Measurements from ENCODE around the gene TTC28. TPM values are rescaled to one million over a fixed set of nuclear protein-coding genes. Genes with fewer than 3 reads are reported as not detected.

The TTC28 gene
- total RNA-seq, 8 experiments from 2014 or later: 19.2 to 51.4 (median 26.6) TPM

DNA sequence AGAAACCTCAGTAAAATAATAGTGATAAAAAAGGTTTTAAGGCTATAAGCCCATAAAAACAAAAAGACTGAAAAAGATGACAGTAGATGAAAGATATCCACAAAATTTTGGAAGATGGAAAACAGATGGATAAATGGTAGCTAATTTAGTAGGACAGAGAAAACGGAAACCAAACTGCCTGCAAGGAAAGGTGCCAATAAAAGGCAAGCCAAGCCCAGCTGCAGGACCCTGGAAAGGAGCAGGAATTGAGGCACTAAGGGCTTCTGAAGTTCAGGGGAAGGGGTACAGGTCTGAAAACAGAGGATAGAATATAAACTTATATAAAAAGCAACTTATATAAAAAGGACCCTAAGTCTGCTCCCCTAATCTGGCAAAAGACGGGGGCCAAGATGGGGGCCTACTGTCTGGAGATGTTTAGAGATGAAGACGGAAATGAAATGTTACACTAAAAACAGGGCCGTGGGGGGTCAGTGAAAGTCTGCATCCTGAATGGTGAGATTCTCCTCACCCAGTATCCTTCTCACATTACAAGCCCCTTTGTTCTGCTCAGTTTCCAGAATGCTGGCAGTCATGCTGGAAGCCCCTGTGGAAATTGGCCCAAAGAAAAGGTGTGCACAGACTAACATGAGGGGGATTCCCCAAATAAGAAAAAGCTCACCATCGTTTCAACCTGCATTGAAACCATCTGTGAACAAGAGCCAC, 491.3 kb downstream of the TTC28 start:
- 12 to 80% (median 50%) methylated on average over 1 to 5 of the region's 5 CpGs; no CpG with 5 or more reads in 1 of the 10 experiments for WGBS, 10 experiments
- in situ Hi-C loops (cut with MboI; ENCODE audit: low pct_unique_long_range_greater_than_20kb in 2 of 9, low sequenced_read_pairs in 9 of 9, unreplicated experiment in 9 of 9): no loop called here
- no peak overlapping the region for H3K27ac ChIP-seq
- no peak for ATAC-seq (replicated peaks in 6 of 8)
- H3K4me1 ChIP-seq (replicated peaks in 1 of 2): peaks cover 0 to 6% of the 10 kb centered on the region in 2 donors
- H3K4me3 ChIP-seq: no peak overlapping the region

DNA sequence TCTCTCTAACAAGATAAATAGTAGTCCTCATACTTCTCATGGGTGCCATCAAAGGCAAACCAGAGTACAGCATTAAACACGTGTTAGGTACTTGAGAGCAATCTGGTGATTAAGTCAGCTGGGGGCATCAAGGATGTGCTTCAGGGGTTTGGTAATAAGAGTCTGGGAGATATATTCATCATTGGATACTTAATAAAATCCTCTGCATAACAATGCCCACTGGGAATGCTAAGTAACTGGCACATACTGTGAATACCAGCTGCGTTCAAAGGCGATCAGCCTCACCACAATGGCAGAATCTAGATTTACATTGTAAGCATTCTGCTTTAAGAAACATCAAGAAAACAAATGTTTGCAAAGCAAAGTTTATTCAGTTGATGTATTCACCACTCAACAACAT, 492.0 kb downstream of the TTC28 start:
- no peak overlapping the region for H3K4me3 ChIP-seq
- peak in 3 of 8 experiments; percentile 6 to 36 (median 29) for ATAC-seq (replicated peaks in 6 of 8)
- H3K4me1 ChIP-seq (replicated peaks in 1 of 2): peaks cover 0 to 6% of the 10 kb centered on the region in 2 donors
- H3K27ac ChIP-seq: no peak overlapping the region
- in situ Hi-C loops (cut with MboI; ENCODE audit: low pct_unique_long_range_greater_than_20kb in 2 of 9, low sequenced_read_pairs in 9 of 9, unreplicated experiment in 9 of 9): no loop called here
- 0 to 94% (median 88%) methylated on average over 2 to 3 of the region's 3 CpGs; no CpG with 5 or more reads in 4 of the 10 experiments for WGBS, 10 experiments

- Histone ChIP-seq H3K4me3 (no peak overlapping the region), H3K4me1 (replicated peaks in 1 of 2) (peaks cover under 1 to 5% of the 10 kb centered on the region in 2 donors), H3K27ac (no peak overlapping the region)
- 60 to 100% (median 86%) methylated on average over 1 to 3 of the region's 3 CpGs; no CpG with 5 or more reads in 1 of the 10 experiments for WGBS, 10 experiments
- in situ Hi-C loops (cut with MboI; ENCODE audit: low pct_unique_long_range_greater_than_20kb in 2 of 9, low sequenced_read_pairs in 9 of 9, unreplicated experiment in 9 of 9): no loop called here
- ATAC-seq (replicated peaks in 6 of 8): no peak
Measured at GRCh38 chr22:28186641-28187040, 493.0 kb downstream of the TTC28 start.

GRCh38 chr22:28185130-28185529, 494.5 kb downstream of the TTC28 start:
- H3K4me1 ChIP-seq (replicated peaks in 1 of 2): peaks cover 0 to 14% of the 10 kb centered on the region in 2 donors
- H3K4me3 ChIP-seq: no peak overlapping the region
- 88 to 100% (median 95%) methylated on average over 2 to 4 of the region's 4 CpGs for WGBS, 10 experiments
- in situ Hi-C loops (cut with MboI; ENCODE audit: low pct_unique_long_range_greater_than_20kb in 2 of 9, low sequenced_read_pairs in 9 of 9, unreplicated experiment in 9 of 9): no loop called here
- no peak for ATAC-seq (replicated peaks in 6 of 8)
- no peak overlapping the region for H3K27ac ChIP-seq

- Histone ChIP-seq H3K4me3 (no peak overlapping the region), H3K27ac (no peak overlapping the region), H3K4me1 (replicated peaks in 1 of 2) (peaks cover 0 to 14% of the 10 kb centered on the region in 2 donors)
- no peak for ATAC-seq (replicated peaks in 6 of 8)
- in situ Hi-C loops (cut with MboI; ENCODE audit: low pct_unique_long_range_greater_than_20kb in 2 of 9, low sequenced_read_pairs in 9 of 9, unreplicated experiment in 9 of 9): no loop called here
- 73 to 100% (median 97%) methylated on average over 1 to 4 of the region's 4 CpGs; no CpG with 5 or more reads in 1 of the 10 experiments for WGBS, 10 experiments
Measured at GRCh38 chr22:28183078-28183860, 496.4 kb downstream of the TTC28 start.

GRCh38 chr22:28180804-28181731, 498.6 kb downstream of the TTC28 start:
- peaks cover 0 to 14% of the 10 kb centered on the region in 2 donors for H3K4me1 ChIP-seq (replicated peaks in 1 of 2)
- H3K27ac ChIP-seq: no peak overlapping the region
- ATAC-seq (replicated peaks in 6 of 8): peak in 3 of 8 experiments; percentile 47 to 69 (median 60)
- H3K4me3 ChIP-seq: no peak overlapping the region
- 60 to 100% (median 89%) methylated on average over 1 of the region's 1 CpG; no CpG with 5 or more reads in 3 of the 10 experiments for WGBS, 10 experiments
- in situ Hi-C loops (cut with MboI; ENCODE audit: low pct_unique_long_range_greater_than_20kb in 2 of 9, low sequenced_read_pairs in 9 of 9, unreplicated experiment in 9 of 9): no loop called here

GRCh38 chr22:28179392-28179791, 500.2 kb downstream of the TTC28 start:
- in situ Hi-C loops (cut with MboI; ENCODE audit: low pct_unique_long_range_greater_than_20kb in 2 of 9, low sequenced_read_pairs in 9 of 9, unreplicated experiment in 9 of 9): no loop called here
- no peak overlapping the region for H3K4me3 ChIP-seq
- no peak for ATAC-seq (replicated peaks in 6 of 8)
- H3K27ac ChIP-seq: no peak overlapping the region
- WGBS, 10 experiments: 90 to 100% methylated on average over 1 to 2 of the region's 4 CpGs; no CpG with 5 or more reads in 8 of the 10 experiments
- H3K4me1 ChIP-seq (replicated peaks in 1 of 2): peaks cover 0 to 14% of the 10 kb centered on the region in 2 donors

- ATAC-seq (replicated peaks in 6 of 8): no peak
- H3K27ac ChIP-seq: no peak overlapping the region
- H3K4me3 ChIP-seq: no peak overlapping the region
- H3K4me1 ChIP-seq (replicated peaks in 1 of 2): peaks cover 26 to 35% of the 10 kb centered on the region in 2 donors
- 27 to 100% (median 90%) methylated on average over 1 to 4 of the region's 4 CpGs for WGBS, 10 experiments
- in situ Hi-C loops (cut with MboI; ENCODE audit: low pct_unique_long_range_greater_than_20kb in 2 of 9, low sequenced_read_pairs in 9 of 9, unreplicated experiment in 9 of 9): no loop called here
Measured at GRCh38 chr22:28175730-28176492, 503.7 kb downstream of the TTC28 start.

GRCh38 chr22:28174509-28174908, 505.1 kb downstream of the TTC28 start:
- ATAC-seq (replicated peaks in 6 of 8): no peak
- in situ Hi-C loops (cut with MboI; ENCODE audit: low pct_unique_long_range_greater_than_20kb in 2 of 9, low sequenced_read_pairs in 9 of 9, unreplicated experiment in 9 of 9): no loop called here
- 85 to 100% (median 97%) methylated on average over 1 to 4 of the region's 4 CpGs; no CpG with 5 or more reads in 1 of the 10 experiments for WGBS, 10 experiments

GRCh38 chr22:28172892-28173670, 506.6 kb downstream of the TTC28 start:
- in situ Hi-C loops (cut with MboI; ENCODE audit: low pct_unique_long_range_greater_than_20kb in 2 of 9, low sequenced_read_pairs in 9 of 9, unreplicated experiment in 9 of 9): no loop called here
- peak; percentile 40 to 92 (median 82) for ATAC-seq (replicated peaks in 6 of 8)
- Histone ChIP-seq H3K4me1 (replicated peaks in 1 of 2) (peaks cover 32 to 34% of the 10 kb centered on the region in 2 donors), H3K4me3 (no peak overlapping the region), H3K27ac (peak overlapping the region; percentile 12 to 20)
- WGBS, 10 experiments: 0 to 58% (median 39%) methylated on average over 1 to 4 of the region's 4 CpGs

More at GRCh38 chr22:28174509-28174908, 505.1 kb downstream of the TTC28 start:
- Histone ChIP-seq H3K4me1 (replicated peaks in 1 of 2) (peaks cover 32 to 34% of the 10 kb centered on the region in 2 donors), H3K27ac (no peak overlapping the region), H3K4me3 (no peak overlapping the region)

- Histone ChIP-seq H3K27ac (peak overlapping the region; percentile 6 to 56), H3K4me3 (no peak overlapping the region), H3K4me1 (replicated peaks in 1 of 2) (peaks cover 32 to 34% of the 10 kb centered on the region in 2 donors)
- peak in 1 of 8 experiments; percentile 7 for ATAC-seq (replicated peaks in 6 of 8)
- in situ Hi-C loops (cut with MboI; ENCODE audit: low pct_unique_long_range_greater_than_20kb in 2 of 9, low sequenced_read_pairs in 9 of 9, unreplicated experiment in 9 of 9): no loop called here
Measured at GRCh38 chr22:28171712-28172111, 507.9 kb downstream of the TTC28 start.

Measured in motor neuron (in vitro differentiated cells).